H9 (cell line): ENCODE results near the gene COL19A1. TPM values are rescaled to one million over a fixed set of nuclear protein-coding genes. Genes with fewer than 3 reads are reported as not detected.

ENCODE experiments used
- DNase-seq: peaks from one replicate; pipeline ENCODE4 v3.0.0-alpha.2; 2017
- H2AFZ ChIP-seq: one replicate; pipeline ENCODE4 v1.6.1; 2013; ENCODE audit warnings: mild to moderate bottlenecking, low read length, control low read depth, moderate library complexity
- H2AK5ac ChIP-seq: 2 replicates; pipeline ENCODE4 v1.6.1; 2013; ENCODE audit warnings: low read length, control low read depth, mixed read lengths; ENCODE audit not compliant: insufficient read length
- H2BK120ac ChIP-seq: one replicate; pipeline ENCODE4 v1.6.1; 2013; ENCODE audit warnings: low read depth, mild to moderate bottlenecking, low read length, control low read depth, inconsistent platforms; ENCODE audit not compliant: poor library complexity, severe bottlenecking
- H2BK12ac ChIP-seq: 2 replicates; pipeline ENCODE4 v1.6.1; 2013; ENCODE audit warnings: low read length, control low read depth, mixed read lengths, low read depth; ENCODE audit not compliant: insufficient read length
- H2BK15ac ChIP-seq: 2 replicates; pipeline ENCODE4 v1.6.1; 2013; ENCODE audit warnings: low read depth, low read length, control low read depth
- H2BK20ac ChIP-seq: one replicate; pipeline ENCODE4 v1.6.1; 2013; ENCODE audit warnings: low read depth, mild to moderate bottlenecking, low read length, control low read depth, inconsistent platforms; ENCODE audit not compliant: poor library complexity, severe bottlenecking
- H2BK5ac ChIP-seq: 2 replicates; pipeline ENCODE4 v1.6.1; 2013; ENCODE audit warnings: low read length, control low read depth, mixed read lengths; ENCODE audit not compliant: insufficient read length
- H3K14ac ChIP-seq: 2 replicates; pipeline ENCODE4 v1.6.1; 2013; ENCODE audit warnings: low read length, control low read depth; ENCODE audit not compliant: insufficient read depth
- H3K18ac ChIP-seq: 2 replicates; pipeline ENCODE4 v1.6.1; 2013; ENCODE audit warnings: low read depth, mild to moderate bottlenecking, mixed read lengths, low read length, control low read depth; ENCODE audit not compliant: insufficient read length
- H3K23ac ChIP-seq: 2 replicates; pipeline ENCODE4 v1.6.1; 2013; ENCODE audit warnings: low read length, control low read depth, mixed read lengths, low read depth; ENCODE audit not compliant: insufficient read length
- H3K23me2 ChIP-seq: 2 replicates; pipeline ENCODE4 v1.6.1; 2013; ENCODE audit warnings: low read depth, mild to moderate bottlenecking, mixed read lengths, low read length, control low read depth; ENCODE audit not compliant: insufficient read length, poor library complexity, severe bottlenecking
- H3K27ac ChIP-seq: 2 replicates; pipeline ENCODE4 v1.5.1; 2013; ENCODE audit warnings: low read length, control low read depth, mixed read lengths, low read depth; ENCODE audit not compliant: insufficient read length
- H3K27me3 ChIP-seq: 2 replicates; pipeline ENCODE4 v1.6.1; 2013; ENCODE audit warnings: low read length, control low read depth, inconsistent platforms; ENCODE audit not compliant: insufficient read depth
- H3K4ac ChIP-seq: 2 replicates; pipeline ENCODE4 v1.6.1; 2013; ENCODE audit warnings: low read depth, mild to moderate bottlenecking, control low read depth, inconsistent platforms, low read length, moderate library complexity
- H3K4me1 ChIP-seq: 2 replicates; pipeline ENCODE4 v1.6.1; 2013; ENCODE audit warnings: low read length, control low read depth, inconsistent platforms; ENCODE audit not compliant: insufficient read depth
- H3K4me2 ChIP-seq: 2 replicates; pipeline ENCODE4 v1.6.1; 2013; ENCODE audit warnings: low read length, control low read depth, mixed read lengths; ENCODE audit not compliant: insufficient read length, insufficient read depth
- H3K56ac ChIP-seq: 2 replicates; pipeline ENCODE4 v1.6.1; 2013; ENCODE audit warnings: low read depth, mild to moderate bottlenecking, mixed read lengths, low read length, control low read depth; ENCODE audit not compliant: insufficient read length
- H3K79me1 ChIP-seq: 2 replicates; pipeline ENCODE4 v1.6.1; 2013; ENCODE audit warnings: low read depth, mild to moderate bottlenecking, moderate library complexity, low read length, control low read depth, inconsistent platforms; ENCODE audit not compliant: insufficient read depth, poor library complexity, severe bottlenecking
- H3K79me2 ChIP-seq: 2 replicates; pipeline ENCODE4 v1.6.1; 2013; ENCODE audit warnings: low read length, control low read depth, inconsistent platforms; ENCODE audit not compliant: insufficient read depth
- H3K9ac ChIP-seq: 2 replicates; pipeline ENCODE4 v1.6.1; 2013; ENCODE audit warnings: low read length, control low read depth, mixed read lengths; ENCODE audit not compliant: insufficient read length; ENCODE audit errors: extremely low read depth
- H3K9me3 ChIP-seq: one replicate; pipeline ENCODE4 v1.6.1; 2013; ENCODE audit warnings: low read depth, low read length, inconsistent platforms; ENCODE audit not compliant: control insufficient read depth
- H3T11ph ChIP-seq: one replicate; pipeline ENCODE4 v1.6.1; 2013; ENCODE audit warnings: mild to moderate bottlenecking, low read length, control low read depth, inconsistent platforms
- H4K20me1 ChIP-seq: one replicate; pipeline ENCODE4 v1.6.1; 2013; ENCODE audit not compliant: control insufficient read depth, insufficient read length, insufficient read depth
- H4K5ac ChIP-seq: 2 replicates; pipeline ENCODE4 v1.6.1; 2013; ENCODE audit warnings: low read depth, mild to moderate bottlenecking, mixed read lengths, low read length, control low read depth; ENCODE audit not compliant: insufficient read length
- H4K8ac ChIP-seq: replicated peaks from 2 replicates; pipeline ENCODE4 v1.6.1; 2013; ENCODE audit warnings: low read length, control low read depth, mixed read lengths, low read depth; ENCODE audit not compliant: insufficient read length
- H4K91ac ChIP-seq: 2 replicates; pipeline ENCODE4 v1.6.1; 2013; ENCODE audit warnings: low read depth, mild to moderate bottlenecking, moderate library complexity, mixed read lengths, low read length, control low read depth; ENCODE audit not compliant: insufficient read length
- H3K27ac Mint-ChIP-seq, 3 experiments: 2 replicates in 2 of 3; 3 replicates in 1 of 3; pipeline ENCODE4 v1.8.0; 2020 to 2021; ENCODE audit warnings: mixed read lengths in 3 of 3, mild to moderate bottlenecking in 1 of 3, moderate library complexity in 1 of 3
- H3K27me3 Mint-ChIP-seq: 2 replicates; pipeline ENCODE4 v1.8.0; 2021; ENCODE audit warnings: low read depth, mild to moderate bottlenecking, moderate library complexity, mixed read lengths
- H3K36me3 Mint-ChIP-seq, 3 experiments: 2 replicates in 2 of 3; 3 replicates in 1 of 3; pipeline ENCODE4 v1.8.0; 2020 to 2021; ENCODE audit warnings: low read depth in 3 of 3, mixed read lengths in 3 of 3; ENCODE audit not compliant: insufficient read depth in 1 of 3
- H3K4me1 Mint-ChIP-seq, 2 experiments: 2 replicates each; pipeline ENCODE4 v1.8.0; 2020; ENCODE audit warnings: mixed read lengths in 2 of 2
- H3K4me3 Mint-ChIP-seq, 2 experiments: 2 replicates in 1 of 2; 3 replicates in 1 of 2; pipeline ENCODE4 v1.8.0; 2020 to 2021; ENCODE audit warnings: mild to moderate bottlenecking in 2 of 2, mixed read lengths in 2 of 2, moderate library complexity in 1 of 2
- H3K9me3 Mint-ChIP-seq, 2 experiments: 2 replicates in 1 of 2; 3 replicates in 1 of 2; pipeline ENCODE4 v1.8.0; 2020; ENCODE audit warnings: mild to moderate bottlenecking in 2 of 2, mixed read lengths in 2 of 2, moderate library complexity in 1 of 2
- WGBS: extraction: QIAGEN DNeasy Blood & Tissue Kit; methylation state at CpG from one replicate; pipeline ENCODE4 v1.1.7; 2013; ENCODE audit warnings: missing lambda C conversion rate, low lambda C conversion rate, mixed read lengths; ENCODE audit not compliant: insufficient read length; ENCODE audit errors: extremely low coverage; 5-methylcytosine and 5-hydroxymethylcytosine counted together
- total RNA-seq: library from RNA; stranded (reverse); gene quantifications from 2 replicates; pipeline ENCODE4 v1.2.1, GENCODE V29; 2021
- TF ChIP-seq, protein P1 (sequence below): fragments of 200-600 bp; sonication (generic); conservative IDR thresholded peaks from 3 replicates; pipeline ENCODE4 v1.8.0; 2021; ENCODE audit warnings: antibody characterized with exemption, mild to moderate bottlenecking

Gene COL19A1
- total RNA-seq, 1 experiment from 2014 or later: not detected

- Histone ChIP-seq H3K27ac (no peak overlapping the region), H2BK20ac (no peak overlapping the region), H4K5ac (no peak overlapping the region), H3K23me2 (no peaks in the 10 kb centered on the region), H2BK120ac (no peak overlapping the region), H2BK5ac (no peak overlapping the region), H3K56ac (no peak overlapping the region), H3K4ac (no peak overlapping the region), H4K20me1 (no peaks in the 10 kb centered on the region), H3K27me3 (no peaks in the 10 kb centered on the region), H3K79me1 (no peaks in the 10 kb centered on the region), H2BK12ac (no peak overlapping the region), H4K8ac (no peak overlapping the region), H3K14ac (no peak overlapping the region), H3K9me3 (no peaks in the 10 kb centered on the region), H3K4me1 (no peaks in the 10 kb centered on the region), H3K79me2 (no peaks in the 10 kb centered on the region), H3K4me2 (no peak overlapping the region), H2AFZ (no peak overlapping the region), H2AK5ac (no peak overlapping the region), H2BK15ac (no peak overlapping the region), H4K91ac (no peak overlapping the region), H3K23ac (no peak overlapping the region), H3T11ph (no peak overlapping the region), H3K9ac (no peak overlapping the region), H3K18ac (no peak overlapping the region)
- peaks cover 7% of the 10 kb centered on the region for H3K27me3 Mint-ChIP-seq
- H3K27ac Mint-ChIP-seq: no peak overlapping the region
- no peak for DNase-seq
- peaks cover 7 to 8% of the 10 kb centered on the region in 2 experiments for H3K4me1 Mint-ChIP-seq
- no peak overlapping the region for H3K4me3 Mint-ChIP-seq
- TF ChIP-seq, protein P1, sequence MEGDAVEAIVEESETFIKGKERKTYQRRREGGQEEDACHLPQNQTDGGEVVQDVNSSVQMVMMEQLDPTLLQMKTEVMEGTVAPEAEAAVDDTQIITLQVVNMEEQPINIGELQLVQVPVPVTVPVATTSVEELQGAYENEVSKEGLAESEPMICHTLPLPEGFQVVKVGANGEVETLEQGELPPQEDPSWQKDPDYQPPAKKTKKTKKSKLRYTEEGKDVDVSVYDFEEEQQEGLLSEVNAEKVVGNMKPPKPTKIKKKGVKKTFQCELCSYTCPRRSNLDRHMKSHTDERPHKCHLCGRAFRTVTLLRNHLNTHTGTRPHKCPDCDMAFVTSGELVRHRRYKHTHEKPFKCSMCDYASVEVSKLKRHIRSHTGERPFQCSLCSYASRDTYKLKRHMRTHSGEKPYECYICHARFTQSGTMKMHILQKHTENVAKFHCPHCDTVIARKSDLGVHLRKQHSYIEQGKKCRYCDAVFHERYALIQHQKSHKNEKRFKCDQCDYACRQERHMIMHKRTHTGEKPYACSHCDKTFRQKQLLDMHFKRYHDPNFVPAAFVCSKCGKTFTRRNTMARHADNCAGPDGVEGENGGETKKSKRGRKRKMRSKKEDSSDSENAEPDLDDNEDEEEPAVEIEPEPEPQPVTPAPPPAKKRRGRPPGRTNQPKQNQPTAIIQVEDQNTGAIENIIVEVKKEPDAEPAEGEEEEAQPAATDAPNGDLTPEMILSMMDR: no peak
- no CpG with 5 or more reads among the region's 3 CpGs for WGBS
- no peaks in the 10 kb centered on the region for H3K36me3 Mint-ChIP-seq
- H3K9me3 Mint-ChIP-seq: no peaks in the 10 kb centered on the region
Observed at GRCh38 chr6:70163795-70164194, 297.4 kb downstream of the COL19A1 start.
